ENCODE data around the gene FNTB.
"Not testable (repeated sequence)": the region's sequence is repeated elsewhere in the genome, so short reads cannot be mapped to it uniquely, and the experiment has no call there.

The FNTB gene

GRCh38 chr14:65027127-65027799, 40.6 kb downstream of the FNTB start:
- H3K27ac ChIP-seq, result no peak overlapping the region
- TF ChIP-seq CTCF (IDR thresholded peaks at IDR 0.05), result no peak

GRCh38 chr14:65028937-65029336, 42.2 kb downstream of the FNTB start:
- Histone ChIP-seq H3K27ac (peak overlapping the region; percentile 59), H3K4me3 (ENCODE audit: low read depth in 1 of 2, low read length in 1 of 2) (no peak overlapping the region), H3K27me3 (no peaks in the 10 kb centered on the region), H3K9me3 (no peaks in the 10 kb centered on the region), H3K4me1 (ENCODE audit: control insufficient read depth in 1 of 2, insufficient read depth in 1 of 2, low read depth in 1 of 2, low read length in 1 of 2) (peaks cover 7 to 13% of the 10 kb centered on the region in 2 experiments), H3K36me3 (peaks cover 22% of the 10 kb centered on the region)
- no peak for TF ChIP-seq CTCF (IDR thresholded peaks at IDR 0.05)

More at GRCh38 chr14:65027127-65027799, 40.6 kb downstream of the FNTB start:
- peaks cover 15% of the 10 kb centered on the region for H3K36me3 ChIP-seq
- H3K4me3 ChIP-seq (ENCODE audit: low read depth in 1 of 2, low read length in 1 of 2), result no peak overlapping the region
- H3K27me3 ChIP-seq, result no peaks in the 10 kb centered on the region
- H3K4me1 ChIP-seq (ENCODE audit: control insufficient read depth in 1 of 2, insufficient read depth in 1 of 2, low read depth in 1 of 2, low read length in 1 of 2), result peaks cover 7 to 13% of the 10 kb centered on the region in 2 experiments
- no peaks in the 10 kb centered on the region for H3K9me3 ChIP-seq

- Histone ChIP-seq H3K36me3 (peaks cover 22% of the 10 kb centered on the region), H3K4me1 (ENCODE audit: control insufficient read depth in 1 of 2, insufficient read depth in 1 of 2, low read depth in 1 of 2, low read length in 1 of 2) (peaks cover 7 to 13% of the 10 kb centered on the region in 2 experiments)
- not testable (repeated sequence) for H3K9me3 ChIP-seq; H3K27ac ChIP-seq; H3K4me3 ChIP-seq (ENCODE audit: low read depth in 1 of 2, low read length in 1 of 2); H3K27me3 ChIP-seq
These were observed 44.6 kb downstream of the FNTB start for GRCh38 chr14:65031321-65031720.

GRCh38 chr14:65032319-65032718, 45.6 kb downstream of the FNTB start:
- peaks cover 19% of the 10 kb centered on the region for H3K36me3 ChIP-seq
- H3K4me1 ChIP-seq (ENCODE audit: control insufficient read depth in 1 of 2, insufficient read depth in 1 of 2, low read depth in 1 of 2, low read length in 1 of 2), result peaks cover 7 to 13% of the 10 kb centered on the region in 2 experiments
- H3K27me3 ChIP-seq, result no peaks in the 10 kb centered on the region
- no peak overlapping the region for H3K4me3 ChIP-seq (ENCODE audit: low read depth in 1 of 2, low read length in 1 of 2)
- TF ChIP-seq CTCF (IDR thresholded peaks at IDR 0.05), result no peak
- no peaks in the 10 kb centered on the region for H3K9me3 ChIP-seq
- H3K27ac ChIP-seq, result no peak overlapping the region

GRCh38 chr14:65033181-65033580, 46.5 kb downstream of the FNTB start:
- Histone ChIP-seq H3K27ac (no peak overlapping the region), H3K36me3 (peaks cover 13% of the 10 kb centered on the region), H3K4me1 (ENCODE audit: control insufficient read depth in 1 of 2, insufficient read depth in 1 of 2, low read depth in 1 of 2, low read length in 1 of 2) (peaks cover 7 to 13% of the 10 kb centered on the region in 2 experiments), H3K9me3 (no peaks in the 10 kb centered on the region), H3K27me3 (no peaks in the 10 kb centered on the region), H3K4me3 (ENCODE audit: low read depth in 1 of 2, low read length in 1 of 2) (no peak overlapping the region)
- no peak for TF ChIP-seq CTCF (IDR thresholded peaks at IDR 0.05)

- no peaks in the 10 kb centered on the region for H3K27me3 ChIP-seq
- peaks cover 7 to 12% of the 10 kb centered on the region in 2 experiments for H3K4me1 ChIP-seq (ENCODE audit: control insufficient read depth in 1 of 2, insufficient read depth in 1 of 2, low read depth in 1 of 2, low read length in 1 of 2)
- H3K9me3 ChIP-seq, result no peaks in the 10 kb centered on the region
- H3K27ac ChIP-seq, result no peak overlapping the region
- peaks cover 12% of the 10 kb centered on the region for H3K36me3 ChIP-seq
- TF ChIP-seq CTCF (IDR thresholded peaks at IDR 0.05), result no peak
- H3K4me3 ChIP-seq (ENCODE audit: low read depth in 1 of 2, low read length in 1 of 2), result no peak overlapping the region
These were observed 47.3 kb downstream of the FNTB start for GRCh38 chr14:65034021-65034420.
